ENCODE results near the gene TASP1.

DNA sequence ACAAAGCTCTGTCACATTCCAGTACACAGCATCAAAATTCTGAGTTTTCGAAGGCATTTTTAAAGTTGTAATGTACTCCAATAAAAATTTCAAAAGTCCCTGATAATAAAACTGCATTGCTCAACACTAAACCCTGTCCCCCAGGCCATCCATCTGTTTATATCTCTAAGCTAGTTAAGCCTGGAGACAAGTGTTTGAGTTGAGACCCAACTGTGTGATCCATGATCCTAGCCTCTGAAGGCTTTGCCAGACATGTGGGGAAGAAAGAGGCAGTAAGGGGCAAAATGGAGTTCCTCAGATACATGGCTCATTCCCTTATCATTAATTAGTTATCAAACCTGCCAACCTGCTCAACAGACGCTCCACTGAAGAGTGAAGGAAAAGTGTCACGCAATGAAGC, 219.3 kb downstream of the TASP1 start:
- TF ChIP-seq CTCF (IDR thresholded peaks at IDR 0.05): no peak
- TF ChIP-seq POLR2A (IDR thresholded peaks at IDR 0.05): no peak
- no peak for TF ChIP-seq POLR2AphosphoS5 (IDR thresholded peaks at IDR 0.05)
